Left renal pelvis (tissue), 4 donors: ENCODE data around the gene WSCD2. TPM values are rescaled to one million over a fixed set of nuclear protein-coding genes. Genes with fewer than 3 reads are reported as not detected.

Experiments
- DNase-seq, 4 donors: peaks; one replicate each; pipeline ENCODE4 v3.0.0-alpha.2; 2013; ENCODE audit warnings: low read depth in 4 of 4, low spot score in 3 of 4
- polyA plus RNA-seq, 4 donors: library from polyadenylated mRNA; unstranded; fragments of 120-200 nt; gene quantifications; one replicate each; pipeline ENCODE4 v1.2.1, GENCODE V29; 2013; ENCODE audit not compliant: insufficient read length in 4 of 4

WSCD2 gene
- polyA plus RNA-seq, 4 donors = 7.9 to 10.8 (median 9.2) TPM

GRCh38 chr12:108231109-108231905 lies 102.2 kb downstream of the WSCD2 start:
- no peak for DNase-seq

- DNase-seq = no peak
Observed at GRCh38 chr12:108231909-108232434, 102.9 kb downstream of the WSCD2 start.

GRCh38 chr12:108232565-108232964 lies 103.5 kb downstream of the WSCD2 start:
- no peak for DNase-seq

- no peak for DNase-seq
Observed at GRCh38 chr12:108234158-108234557, 105.1 kb downstream of the WSCD2 start.

- DNase-seq = no peak
Observed at GRCh38 chr12:108235197-108235984, 106.3 kb downstream of the WSCD2 start.

- no peak for DNase-seq
Observed at GRCh38 chr12:108235985-108236263, 106.8 kb downstream of the WSCD2 start.

GRCh38 chr12:108236366-108236765 lies 107.3 kb downstream of the WSCD2 start:
- no peak for DNase-seq

GRCh38 chr12:108237272-108237671 lies 108.2 kb downstream of the WSCD2 start:
- DNase-seq = no peak

- DNase-seq = no peak
Observed at GRCh38 chr12:108238474-108238873, 109.4 kb downstream of the WSCD2 start.

GRCh38 chr12:108239378-108239777 lies 110.3 kb downstream of the WSCD2 start:
- no peak for DNase-seq

- DNase-seq = no peak
Observed at GRCh38 chr12:108240027-108240785, 111.1 kb downstream of the WSCD2 start.

GRCh38 chr12:108240928-108241327 lies 111.8 kb downstream of the WSCD2 start:
- no peak for DNase-seq

- no peak for DNase-seq
Observed at GRCh38 chr12:108241986-108242703, 113.1 kb downstream of the WSCD2 start.

GRCh38 chr12:108247130-108247529 lies 118.0 kb downstream of the WSCD2 start:
- DNase-seq = no peak

- DNase-seq = no peak
Observed at GRCh38 chr12:108248011-108248410, 118.9 kb downstream of the WSCD2 start.

- no peak for DNase-seq
Observed at GRCh38 chr12:108252523-108252922, 123.4 kb downstream of the WSCD2 start.

GRCh38 chr12:108253540-108253939 lies 124.5 kb downstream of the WSCD2 start:
- no peak for DNase-seq

GRCh38 chr12:108254030-108254429 lies 124.9 kb downstream of the WSCD2 start:
- no peak for DNase-seq

GRCh38 chr12:108254517-108255251 lies 125.6 kb downstream of the WSCD2 start:
- no peak for DNase-seq

- DNase-seq = no peak
Observed at GRCh38 chr12:108255252-108255602, 126.1 kb downstream of the WSCD2 start.
